CMK (cell line): ENCODE measurements around the gene SLC38A10.
A peak's percentile ranks its signal among the peaks of the same experiment; 100 is the strongest.

ENCODE experiments used
- DNase-seq: peaks from one replicate; pipeline ENCODE4 v3.0.0-alpha.2; 2010; ENCODE audit warnings: low read depth

The SLC38A10 gene

DNA sequence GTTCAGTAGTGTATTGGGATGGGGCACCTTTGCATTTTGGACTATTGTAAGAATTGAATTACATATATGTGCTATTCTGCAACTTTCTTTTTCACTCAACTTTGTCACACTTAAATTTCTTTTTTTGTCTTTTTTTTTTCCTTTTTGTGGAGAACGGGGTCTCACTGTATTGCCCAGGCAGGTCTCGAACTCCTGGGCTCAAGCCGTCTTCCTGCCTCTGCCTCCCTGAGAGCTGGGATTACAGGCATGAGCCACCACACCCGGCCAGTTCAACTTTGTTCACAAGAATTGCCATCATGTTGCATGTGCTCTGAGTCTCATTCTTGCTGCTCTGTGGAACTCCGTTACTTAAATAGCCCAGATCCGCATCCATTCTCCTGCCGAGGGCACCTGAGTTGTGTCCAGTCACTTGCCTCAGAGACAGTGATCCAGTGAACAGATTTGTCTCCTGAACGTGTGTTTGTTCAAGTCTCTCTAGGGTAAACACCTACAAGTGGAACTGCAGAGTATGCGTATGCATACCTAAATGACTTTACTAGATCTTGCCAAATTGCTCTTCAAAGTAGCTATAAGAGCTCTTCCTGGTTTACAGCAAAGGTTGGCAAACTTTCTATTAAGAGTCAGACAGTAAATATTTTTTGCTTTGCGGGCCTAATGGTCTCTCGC lies 3.4 kb upstream of the SLC38A10 start:
- DNase-seq: no peak

DNA sequence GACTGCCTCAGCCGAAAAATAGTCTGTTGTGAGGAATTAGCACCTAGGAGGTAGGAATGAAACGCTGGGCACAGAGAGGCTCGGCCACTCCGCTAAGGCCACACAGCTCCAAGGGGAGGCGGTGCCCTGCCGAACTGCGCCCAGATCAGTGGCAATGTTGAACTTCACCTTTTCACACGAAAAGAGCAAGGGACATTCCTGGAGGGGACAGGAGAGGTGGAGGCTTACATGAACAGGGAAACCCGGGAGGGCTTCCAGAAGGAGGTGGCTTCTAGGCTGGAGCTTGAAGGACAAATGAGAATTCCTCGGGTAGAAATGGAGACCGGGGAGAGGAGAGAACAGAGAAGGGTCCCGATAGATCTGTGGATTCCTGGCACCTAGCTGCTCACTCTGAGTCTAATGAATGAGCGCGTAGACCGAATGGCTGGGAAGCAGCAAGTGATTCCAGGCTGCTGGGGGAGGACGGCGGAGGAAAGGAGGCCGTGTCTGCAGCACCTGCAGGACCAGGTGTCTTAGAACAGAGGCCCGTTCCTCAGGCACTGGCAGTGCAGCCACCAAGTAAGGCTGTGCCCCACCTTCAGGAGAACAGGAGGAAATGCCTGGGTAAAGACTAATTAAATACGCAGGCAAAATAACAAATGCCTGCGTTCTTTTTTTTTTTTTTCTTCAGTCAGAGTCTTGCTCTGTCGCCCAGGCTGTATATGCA lies 722 bp upstream of the SLC38A10 start:
- no peak for DNase-seq

DNA sequence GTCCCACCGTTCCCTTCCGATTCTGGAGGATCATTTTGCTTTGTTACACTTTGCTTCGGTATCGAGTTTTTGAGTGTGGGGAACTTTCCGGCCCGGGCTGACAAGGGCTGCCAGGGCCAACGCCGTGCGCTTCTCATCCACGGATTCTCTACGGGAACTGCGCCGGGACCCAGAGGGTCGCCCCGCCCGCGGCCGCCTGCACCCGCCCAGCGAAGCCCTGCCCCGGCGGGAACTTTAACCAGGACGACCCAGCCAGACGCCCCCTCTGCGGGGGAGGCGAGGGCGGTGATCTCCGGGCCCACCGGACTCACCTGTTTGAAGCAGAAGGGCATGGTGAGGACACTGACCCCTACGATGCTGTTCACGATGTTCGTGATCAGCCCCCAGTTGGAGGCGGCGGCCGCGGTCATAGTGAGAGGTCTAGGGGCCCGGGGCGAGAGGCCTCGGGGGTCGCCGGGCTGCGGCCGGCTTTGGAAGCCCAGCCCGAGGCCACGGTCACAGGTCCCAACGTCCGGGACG lies 536 bp downstream of the SLC38A10 start:
- no peak for DNase-seq

DNA sequence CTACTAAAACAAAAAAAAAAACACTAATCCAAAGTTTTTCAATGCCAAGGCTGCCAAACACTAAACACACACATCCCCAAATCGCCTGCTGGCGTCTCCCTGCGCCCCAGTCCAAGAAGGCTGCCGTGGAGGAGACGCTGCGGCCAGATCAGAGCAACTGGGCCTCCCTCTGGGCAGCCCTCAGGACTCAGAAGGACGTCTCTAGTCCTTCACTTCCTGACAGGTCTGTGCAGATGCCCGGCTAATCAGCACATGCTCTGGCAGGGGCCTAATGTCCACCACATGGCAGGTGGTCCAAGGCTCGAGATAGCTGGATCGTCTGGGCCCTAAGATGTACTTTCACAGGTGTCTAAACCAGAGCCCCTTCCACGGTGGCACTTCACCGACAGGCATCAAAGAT lies 2.7 kb downstream of the SLC38A10 start:
- DNase-seq: no peak

DNA sequence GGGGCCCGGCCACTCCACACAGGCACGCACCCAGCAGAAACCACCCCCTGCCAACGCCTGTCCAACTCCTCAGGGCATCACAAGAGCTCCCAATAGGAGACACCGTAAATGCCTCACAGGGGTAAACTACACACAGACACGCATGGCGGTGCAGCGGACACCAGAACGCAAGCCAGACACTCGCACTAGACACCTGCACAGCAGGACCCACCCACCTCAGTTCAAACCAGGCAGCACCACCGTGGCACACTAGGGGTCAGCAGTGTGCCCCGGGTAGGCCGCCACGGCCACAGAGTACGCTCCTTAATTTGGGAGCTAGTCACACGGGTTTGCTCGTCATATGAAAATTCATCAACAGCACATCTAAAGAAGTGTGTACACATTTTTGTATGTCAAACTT lies 3.4 kb downstream of the SLC38A10 start:
- no peak for DNase-seq

DNA sequence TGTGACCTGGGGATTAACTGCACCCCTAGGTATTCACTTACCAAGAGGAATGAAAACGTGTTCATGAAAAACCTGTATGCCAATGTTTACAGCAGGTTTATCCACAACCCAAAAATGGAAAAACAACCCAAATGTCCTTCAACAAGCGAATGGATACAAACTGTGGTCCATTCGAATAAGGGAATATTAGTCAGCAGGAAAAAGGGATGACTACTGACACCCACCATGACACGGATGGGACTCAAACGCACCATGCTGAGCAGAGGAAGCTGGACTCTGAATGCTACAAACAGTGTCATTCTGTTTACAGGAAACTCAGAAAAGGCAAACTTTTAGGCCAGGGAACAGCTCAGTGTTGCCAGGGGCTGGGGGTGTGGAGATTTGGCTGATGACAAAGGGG lies 4.9 kb downstream of the SLC38A10 start:
- no peak for DNase-seq

DNA sequence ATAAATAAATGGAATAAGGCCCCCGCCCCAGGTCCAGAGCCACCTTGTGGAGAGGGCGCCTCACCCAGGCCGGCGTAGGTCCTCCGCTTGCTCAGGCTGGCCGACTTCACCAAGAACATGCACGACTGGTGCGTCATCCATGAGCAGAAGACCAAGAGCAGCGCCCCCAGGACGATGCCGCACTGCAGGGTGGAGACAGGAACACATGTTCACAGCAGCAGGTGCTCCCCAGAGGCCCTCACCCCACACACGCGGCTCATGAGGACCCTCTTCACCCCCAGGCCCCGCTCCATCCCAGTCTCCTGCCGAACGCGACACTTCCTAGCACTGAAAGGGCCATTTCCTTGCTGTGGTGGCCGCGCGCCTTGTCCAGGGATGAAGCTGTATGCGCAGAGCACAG lies 5.5 kb downstream of the SLC38A10 start:
- no peak for DNase-seq

DNA sequence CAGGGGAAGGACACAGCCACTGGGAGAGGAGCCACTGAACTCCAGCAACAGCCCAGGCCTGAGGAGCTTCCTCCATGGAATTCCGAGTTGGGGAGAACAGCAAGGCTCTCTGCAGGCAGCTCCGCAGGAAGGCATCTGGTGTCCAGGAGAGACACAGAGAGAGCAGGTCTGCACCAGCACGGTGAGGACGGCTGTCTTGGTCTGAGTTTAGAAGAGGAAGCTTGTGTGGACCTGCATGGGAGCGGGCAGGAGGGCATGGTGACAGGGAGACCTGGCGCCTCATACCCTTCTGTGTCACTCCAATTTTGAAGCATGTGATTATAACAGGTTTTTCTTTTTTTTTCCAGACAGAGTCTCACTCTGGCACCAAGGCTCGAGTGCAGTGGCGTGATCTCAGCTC lies 6.4 kb downstream of the SLC38A10 start:
- no peak for DNase-seq

DNA sequence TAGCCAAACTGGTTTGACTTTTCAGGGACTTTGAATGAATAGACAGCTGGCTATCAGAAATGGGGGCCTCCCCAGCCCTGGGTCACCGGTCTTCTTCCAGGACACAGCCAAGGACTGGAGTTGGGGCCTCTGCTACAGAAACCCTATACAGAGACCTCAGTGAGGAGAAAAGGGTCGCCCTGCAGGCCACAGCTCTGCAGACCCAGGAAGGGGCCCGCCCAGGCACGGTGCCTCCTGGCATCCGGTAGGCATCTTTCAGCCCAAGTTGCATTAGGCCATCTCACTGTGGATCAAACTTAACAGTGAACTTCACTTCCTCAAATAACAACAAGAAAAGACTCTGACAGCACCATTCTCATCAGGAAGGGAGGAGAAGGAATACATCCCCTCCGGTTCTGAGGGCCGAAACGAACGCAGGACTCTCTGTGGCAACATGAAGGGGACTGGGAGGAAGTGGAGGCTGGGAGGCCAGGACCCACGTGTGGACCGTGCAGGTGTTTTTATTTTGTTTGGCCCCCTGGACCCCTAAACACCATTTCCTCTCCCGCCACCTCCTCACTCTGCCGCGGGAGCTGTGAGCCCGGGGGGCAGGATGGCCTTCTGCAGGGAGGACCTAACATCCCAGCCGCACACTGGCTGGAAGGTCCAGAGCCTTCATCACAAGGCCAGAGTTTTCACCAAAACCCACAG lies 7.2 kb downstream of the SLC38A10 start:
- no peak for DNase-seq

DNA sequence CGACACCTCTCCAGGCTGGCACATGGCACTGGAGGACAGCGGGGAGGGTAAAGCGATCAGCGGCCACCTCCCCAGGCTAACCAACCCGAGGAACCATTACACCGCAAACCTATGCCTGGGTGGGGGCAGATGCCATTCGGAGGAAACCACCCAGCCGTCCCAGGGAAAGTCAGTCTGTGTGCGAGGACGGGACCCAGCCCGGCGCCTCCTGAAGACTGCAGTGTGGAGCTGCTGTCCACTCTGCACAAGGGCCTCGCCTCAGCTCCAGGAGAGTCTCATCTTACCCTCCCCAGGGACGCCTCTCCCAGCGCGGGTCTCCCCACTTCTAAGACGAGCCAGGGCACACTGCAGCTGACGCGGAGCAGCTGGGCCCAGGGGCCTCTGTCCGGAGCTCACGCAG lies 8.0 kb downstream of the SLC38A10 start:
- DNase-seq: no peak

DNA sequence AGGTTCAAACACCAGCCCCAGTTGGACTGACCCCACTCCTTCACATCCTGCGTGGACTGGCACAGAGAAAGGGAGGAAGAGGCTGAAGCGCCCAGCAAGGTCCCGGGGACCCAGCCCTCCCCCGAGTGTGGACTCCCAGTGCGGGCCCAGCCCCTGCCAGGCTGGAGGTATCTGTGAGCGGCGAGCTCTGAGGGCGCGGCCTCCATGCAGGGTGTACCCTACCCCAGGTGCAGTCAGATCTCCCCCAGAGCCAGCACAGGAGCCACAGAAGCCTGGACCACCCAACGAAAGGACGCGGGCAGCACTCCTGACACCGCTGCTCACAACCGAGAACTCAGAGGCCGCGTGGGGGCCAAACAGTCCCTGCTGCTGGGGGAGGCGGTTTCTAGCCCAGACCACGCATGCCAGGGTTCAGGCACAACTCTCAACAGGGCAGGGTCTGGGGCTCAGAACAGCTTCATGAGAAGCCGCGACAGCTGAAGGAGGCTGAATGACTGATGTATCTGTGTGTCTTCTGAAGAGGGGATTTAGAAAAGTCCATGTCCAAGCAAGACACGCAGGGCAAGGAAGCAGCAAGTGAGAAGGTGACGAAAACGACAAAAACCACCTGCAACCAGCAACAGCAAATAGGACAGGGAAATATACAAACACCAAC lies 8.5 kb downstream of the SLC38A10 start:
- no peak for DNase-seq

DNA sequence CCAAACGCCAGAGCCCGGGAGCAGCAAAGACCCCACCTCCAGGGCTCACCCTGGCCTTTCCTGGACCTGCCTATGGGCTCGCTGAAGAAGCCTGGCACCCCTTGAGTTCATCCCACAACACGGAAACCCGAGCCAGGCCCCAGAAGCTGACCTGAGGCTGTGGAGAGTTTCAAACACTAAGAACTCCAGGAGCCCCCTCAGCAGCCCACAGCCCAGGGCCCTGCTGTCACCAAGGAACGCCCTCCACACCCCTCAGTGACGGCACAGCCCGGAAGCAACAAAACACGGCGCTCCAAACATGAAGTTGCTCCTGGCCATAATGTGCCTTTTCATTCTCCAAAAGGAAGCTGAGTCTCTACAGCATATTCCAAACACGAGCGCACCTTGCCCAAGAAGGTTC lies 9.2 kb downstream of the SLC38A10 start:
- no peak for DNase-seq

DNA sequence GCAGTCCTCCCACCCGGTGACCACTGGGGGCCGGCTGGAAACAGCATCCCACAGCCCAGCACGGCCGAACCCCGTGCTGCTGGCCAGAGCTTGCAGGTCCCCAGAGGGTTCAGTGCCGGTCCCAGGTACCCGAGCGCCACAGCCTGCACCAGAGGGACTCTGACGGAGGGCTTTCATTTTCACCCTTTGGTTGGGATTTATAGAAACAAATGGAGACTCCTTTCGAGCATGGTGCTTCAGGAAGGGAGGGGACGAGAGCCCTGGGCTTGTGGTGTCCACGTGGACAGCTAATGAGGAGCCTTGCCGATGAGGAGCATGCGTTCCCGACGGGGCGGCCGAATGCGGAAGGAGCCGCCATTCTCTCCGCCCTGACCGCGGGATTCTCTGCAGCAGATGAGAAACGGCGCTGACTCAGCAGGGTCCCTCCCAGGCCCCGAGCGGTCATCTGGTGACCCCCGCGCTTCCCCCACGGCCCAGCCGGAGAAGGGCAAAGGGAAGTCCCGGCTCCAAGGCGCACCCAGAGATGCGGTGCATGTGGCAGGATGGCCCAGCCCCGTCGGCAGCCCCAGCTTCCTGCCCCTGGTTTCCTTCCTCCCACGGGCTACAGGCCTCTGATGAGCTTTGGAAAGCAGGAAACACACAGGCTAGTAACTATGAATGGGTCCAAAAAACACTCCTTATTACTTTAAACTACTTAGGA lies 9.8 kb downstream of the SLC38A10 start:
- DNase-seq: peak; percentile 90

DNA sequence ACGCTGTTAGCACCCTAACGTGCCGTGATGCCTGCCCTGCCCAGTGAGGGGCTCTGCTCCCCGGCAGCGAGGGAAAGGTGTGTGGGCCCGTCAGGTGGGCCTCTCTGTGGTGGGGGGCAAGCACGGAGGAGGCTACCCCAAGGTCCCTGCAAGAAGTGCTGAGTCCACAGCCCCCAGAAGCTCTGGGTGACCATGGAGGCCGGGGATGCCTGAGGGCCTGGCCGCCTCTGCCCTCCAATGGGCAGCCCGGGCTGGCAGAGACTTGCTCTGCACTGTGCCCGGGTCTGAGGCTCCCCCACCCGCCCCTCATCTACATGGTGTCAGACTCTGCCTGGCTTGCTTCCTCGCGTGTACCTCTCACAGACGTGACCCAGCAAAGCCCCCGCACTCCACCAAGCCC lies 12.2 kb downstream of the SLC38A10 start:
- DNase-seq: no peak

DNA sequence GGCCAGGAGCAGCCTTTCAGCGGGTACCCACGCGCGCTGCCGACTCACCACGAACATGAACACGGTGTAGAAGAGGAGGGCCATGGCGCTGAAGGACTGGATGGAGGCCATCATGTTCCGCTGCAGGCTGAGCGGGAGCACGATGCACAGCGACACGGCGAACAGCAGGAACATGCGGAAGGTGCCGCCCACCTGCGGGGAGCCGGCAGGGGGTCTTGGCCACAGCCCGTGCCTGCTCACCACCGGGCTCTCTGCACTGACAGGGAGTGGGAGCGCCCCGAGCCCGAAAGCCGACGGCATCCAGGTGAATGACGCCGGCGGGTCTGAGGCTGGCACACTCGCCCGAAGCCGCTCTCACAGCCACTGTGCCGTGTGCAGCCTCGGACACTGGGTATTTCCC lies 13.0 kb downstream of the SLC38A10 start:
- no peak for DNase-seq

DNA sequence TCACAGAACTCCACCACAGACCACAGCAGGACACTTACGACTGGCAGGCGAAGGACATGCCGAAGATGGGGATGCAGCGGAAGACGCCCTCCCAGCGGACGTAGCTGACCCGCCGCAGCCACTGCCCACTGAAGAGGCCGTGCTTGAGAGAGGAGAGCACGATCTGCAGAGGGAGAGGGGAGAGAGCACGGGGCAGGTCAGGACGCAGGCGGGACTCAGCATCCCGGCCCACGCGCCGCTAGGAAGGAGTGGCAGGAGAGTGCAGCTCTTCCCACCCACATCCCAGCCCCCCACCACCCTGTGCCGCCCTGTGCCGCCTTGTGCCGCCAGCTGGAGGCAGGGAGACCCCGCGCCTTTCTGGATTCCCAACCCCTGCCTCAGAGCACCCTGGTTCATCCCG lies 14.5 kb downstream of the SLC38A10 start:
- no peak for DNase-seq

DNA sequence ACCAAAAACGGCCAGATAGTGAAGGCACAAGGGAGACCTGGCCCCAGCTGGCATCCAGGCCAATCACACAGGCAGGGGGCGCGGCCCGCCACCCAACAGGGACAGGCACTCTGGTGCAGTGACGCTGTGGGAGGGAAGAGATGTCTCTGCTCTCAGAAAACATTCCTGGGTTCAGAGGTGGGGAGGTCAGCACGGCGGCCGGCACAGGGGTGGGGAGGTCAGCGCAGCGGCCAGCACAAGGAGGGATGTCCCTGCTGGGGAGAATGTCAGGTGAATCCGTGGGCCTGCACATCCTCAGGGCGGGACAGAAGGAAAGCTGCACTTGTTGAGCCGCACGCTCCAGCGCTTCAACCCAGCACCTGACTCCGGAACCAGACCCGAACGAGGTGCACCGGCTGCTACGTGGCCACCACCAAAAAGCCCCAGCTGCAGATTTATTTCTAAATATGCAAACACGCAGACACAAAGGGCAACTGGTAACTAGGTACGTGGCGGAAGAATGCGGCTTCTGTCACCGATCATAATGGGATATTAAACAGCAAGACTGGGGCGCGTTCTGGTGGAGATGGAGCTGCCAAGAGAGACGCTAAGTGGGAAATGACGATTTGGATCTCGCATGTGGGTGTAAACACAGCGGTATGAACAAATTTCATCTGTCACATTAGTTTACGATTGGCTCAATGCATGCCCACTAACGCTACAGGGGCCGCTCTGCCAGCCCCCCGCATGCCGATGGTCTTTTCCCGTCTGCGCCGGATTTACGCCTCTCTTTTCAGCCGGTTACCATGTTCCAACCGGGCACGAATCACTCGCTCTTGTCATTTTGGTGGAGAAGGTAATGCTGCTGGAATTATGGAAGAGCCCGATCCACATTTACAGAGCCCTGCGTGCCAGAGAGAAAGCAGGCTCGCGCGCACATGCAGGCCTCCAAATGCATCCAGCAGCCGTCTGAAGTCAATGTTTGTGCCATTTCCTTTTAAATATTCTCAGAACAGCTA lies 15.5 kb downstream of the SLC38A10 start:
- no peak for DNase-seq

DNA sequence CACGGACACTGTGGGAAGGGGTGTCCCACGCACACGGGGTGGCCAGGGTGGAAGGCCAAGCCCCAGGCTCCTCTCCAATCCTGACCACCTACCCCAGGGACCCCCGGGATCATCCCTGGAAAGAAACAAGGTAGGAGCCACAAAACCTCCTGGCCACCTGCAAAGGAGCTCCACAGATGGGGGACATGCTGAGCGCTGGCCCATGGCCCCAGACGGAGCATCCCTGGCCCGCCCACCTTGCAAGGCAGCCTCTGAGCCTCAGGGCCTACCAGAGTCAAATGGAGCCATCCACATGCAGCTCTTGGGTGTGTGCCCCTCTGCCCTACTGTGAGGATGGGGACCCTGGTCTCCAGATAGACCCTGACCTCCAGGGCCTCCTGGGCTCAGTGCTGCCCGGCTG lies 16.3 kb downstream of the SLC38A10 start:
- DNase-seq: no peak

DNA sequence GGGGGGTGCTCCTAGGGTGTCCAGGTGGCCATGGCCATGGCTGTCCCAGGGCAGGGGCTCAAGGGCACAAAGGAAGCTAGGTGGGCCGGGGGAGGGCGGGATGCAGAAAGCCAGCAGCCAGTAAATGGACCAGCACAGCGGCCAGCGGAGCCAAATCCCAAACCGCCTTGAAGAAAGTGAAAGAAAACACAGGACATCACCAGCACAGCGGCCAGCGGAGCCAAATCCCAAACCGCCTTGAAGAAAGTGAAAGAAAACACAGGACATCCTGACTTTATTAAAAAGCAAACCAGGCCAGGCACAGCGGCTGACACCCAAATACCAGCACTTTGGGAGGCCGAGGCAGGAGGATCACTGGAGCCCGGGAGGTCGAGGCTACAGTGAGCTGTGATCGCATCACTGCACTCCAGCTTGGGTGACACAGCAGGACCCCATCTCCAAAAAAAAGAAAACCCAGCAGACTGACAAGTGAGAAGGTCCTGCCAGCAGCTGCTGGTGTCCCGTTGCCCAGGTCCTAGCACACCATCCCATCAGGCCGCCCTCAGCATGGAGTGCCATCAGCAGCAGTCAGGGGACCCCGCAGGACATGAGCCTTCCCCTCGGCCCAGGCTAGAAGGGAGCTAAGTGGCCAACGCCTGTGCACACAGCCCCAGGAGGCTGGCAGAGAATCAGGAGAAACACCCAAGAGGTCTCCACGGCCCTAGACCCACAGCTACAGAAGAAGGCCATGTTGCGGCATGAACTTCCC lies 17.0 kb downstream of the SLC38A10 start:
- no peak for DNase-seq

DNA sequence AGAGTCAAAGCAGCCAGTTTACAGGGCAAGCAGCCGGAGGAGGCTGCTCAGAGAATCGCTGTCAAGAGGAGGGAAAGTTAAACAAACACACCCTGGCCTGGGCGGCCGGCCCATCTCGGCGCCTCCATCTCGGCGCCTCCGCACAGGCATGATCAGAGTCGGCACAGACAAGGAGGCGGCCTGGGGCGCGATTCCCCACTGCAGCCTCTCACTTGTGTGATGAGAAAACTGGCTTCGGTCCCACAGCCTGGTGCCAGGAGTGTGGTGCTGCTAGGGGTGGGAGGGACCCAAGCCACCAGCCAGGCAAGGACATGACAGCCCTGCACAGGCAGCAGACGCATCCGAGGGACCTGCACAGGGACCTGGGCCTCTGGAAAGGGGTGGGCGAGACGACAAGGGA lies 17.7 kb downstream of the SLC38A10 start:
- no peak for DNase-seq
